ENCODE measurements around the gene BTBD1. TPM values are rescaled to one million over a fixed set of nuclear protein-coding genes. Genes with fewer than 3 reads are reported as not detected.

Gene BTBD1
- total RNA-seq, 1 donor from 2014 or later, result 48.5 TPM

GRCh38 chr15:82969353-82969752 is 97.7 kb downstream of the BTBD1 start:
- no peaks in the 10 kb centered on the region for H3K4me1 ChIP-seq
- Mint-ChIP-seq H3K27ac (no peak overlapping the region), H3K9me3 (no peaks in the 10 kb centered on the region), H3K36me3 (no peaks in the 10 kb centered on the region), H3K4me3 (no peak overlapping the region), H3K27me3 (ENCODE audit: insufficient read depth, low read depth) (no peaks in the 10 kb centered on the region), H3K4me1 (no peaks in the 10 kb centered on the region)
- no peaks in the 10 kb centered on the region for H3K9me3 ChIP-seq (ENCODE audit: low read depth)
- H3K27ac ChIP-seq, result no peak overlapping the region
- TF ChIP-seq CTCF (IDR thresholded peaks at IDR 0.05), result no peak
- TF ChIP-seq EZH2 (IDR thresholded peaks at IDR 0.05), result no peak
- no peak for TF ChIP-seq EZH2phosphoT487 (IDR thresholded peaks at IDR 0.05)
- H3K4me2 ChIP-seq, result no peak overlapping the region
- no peaks in the 10 kb centered on the region for H4K20me1 ChIP-seq (ENCODE audit: low read depth)
- no peak for DNase-seq (ENCODE audit: low spot score)
- H3F3A ChIP-seq (ENCODE audit: low read depth), result no peaks in the 10 kb centered on the region
- no peak overlapping the region for H3K9ac ChIP-seq
- no peaks in the 10 kb centered on the region for H3K27me3 ChIP-seq
- no peak overlapping the region for H2AFZ ChIP-seq (replicated peaks)
- no peaks in the 10 kb centered on the region for H3K36me3 ChIP-seq
- H3K4me3 ChIP-seq, result no peak overlapping the region
- H3K79me2 ChIP-seq (ENCODE audit: low read depth), result no peaks in the 10 kb centered on the region

GRCh38 chr15:82968066-82968465 is 99.0 kb downstream of the BTBD1 start:
- Mint-ChIP-seq H3K4me3 (no peak overlapping the region), H3K4me1 (no peaks in the 10 kb centered on the region), H3K9me3 (no peaks in the 10 kb centered on the region), H3K36me3 (no peaks in the 10 kb centered on the region), H3K27ac (no peak overlapping the region), H3K27me3 (ENCODE audit: insufficient read depth, low read depth) (no peaks in the 10 kb centered on the region)
- Histone ChIP-seq H3K27ac (no peak overlapping the region), H2AFZ (replicated peaks) (no peak overlapping the region), H4K20me1 (ENCODE audit: low read depth) (no peaks in the 10 kb centered on the region), H3F3A (ENCODE audit: low read depth) (no peaks in the 10 kb centered on the region), H3K4me2 (no peak overlapping the region), H3K9me3 (ENCODE audit: low read depth) (no peaks in the 10 kb centered on the region), H3K27me3 (no peaks in the 10 kb centered on the region), H3K79me2 (ENCODE audit: low read depth) (no peaks in the 10 kb centered on the region), H3K9ac (no peak overlapping the region), H3K4me1 (no peaks in the 10 kb centered on the region), H3K36me3 (no peaks in the 10 kb centered on the region), H3K4me3 (no peak overlapping the region)
- TF ChIP-seq EZH2phosphoT487 (IDR thresholded peaks at IDR 0.05) (no peak), EZH2 (IDR thresholded peaks at IDR 0.05) (no peak), CTCF (IDR thresholded peaks at IDR 0.05) (no peak)
- no peak for DNase-seq (ENCODE audit: low spot score)

- no peak overlapping the region for H3K4me2 ChIP-seq
- no peak overlapping the region for H2AFZ ChIP-seq (replicated peaks)
- H3K36me3 ChIP-seq, result no peaks in the 10 kb centered on the region
- no peak overlapping the region for H3K27ac Mint-ChIP-seq
- H3K9me3 ChIP-seq (ENCODE audit: low read depth), result no peaks in the 10 kb centered on the region
- no peak for DNase-seq (ENCODE audit: low spot score)
- H3K4me3 Mint-ChIP-seq, result no peak overlapping the region
- H3K9me3 Mint-ChIP-seq, result no peaks in the 10 kb centered on the region
- no peaks in the 10 kb centered on the region for H3K4me1 ChIP-seq
- no peaks in the 10 kb centered on the region for H3K27me3 Mint-ChIP-seq (ENCODE audit: insufficient read depth, low read depth)
- H3K27me3 ChIP-seq, result no peaks in the 10 kb centered on the region
- no peak overlapping the region for H3K9ac ChIP-seq
- no peaks in the 10 kb centered on the region for H3K79me2 ChIP-seq (ENCODE audit: low read depth)
- H3K4me1 Mint-ChIP-seq, result no peaks in the 10 kb centered on the region
- H3K4me3 ChIP-seq, result no peak overlapping the region
- H4K20me1 ChIP-seq (ENCODE audit: low read depth), result no peaks in the 10 kb centered on the region
- no peaks in the 10 kb centered on the region for H3K36me3 Mint-ChIP-seq
- no peak overlapping the region for H3K27ac ChIP-seq
- TF ChIP-seq EZH2 (IDR thresholded peaks at IDR 0.05), result no peak
- no peaks in the 10 kb centered on the region for H3F3A ChIP-seq (ENCODE audit: low read depth)
Observed at GRCh38 chr15:82966671-82967071, 100.4 kb downstream of the BTBD1 start.

Small RNA genes within 50 kb of the gene (microRNA-seq; reads per million reads assigned to microRNA genes)
- gene MIR4515, result not detected

Small RNA genes within 50 kb of the gene (small RNA-seq; reads per million reads assigned to genes)
- gene MIR4515, result not detected

Other genes with a start within 250 kb of the BTBD1 start
- 25.4 and 259 TPM in 2 replicates for gene HOMER2, start 114.5 kb downstream of the BTBD1 start, total RNA-seq (ENCODE audit: low replicate concordance)
- gene RAMAC, start 81.0 kb downstream of the BTBD1 start, total RNA-seq (ENCODE audit: low replicate concordance), result 37.2 and 50.6 TPM in 2 replicates
- gene C15orf40, start 55.6 kb downstream of the BTBD1 start, total RNA-seq (ENCODE audit: low replicate concordance), result 8.1 and 12.2 TPM in 2 replicates
- gene TM6SF1, start 40.4 kb upstream of the BTBD1 start, total RNA-seq (ENCODE audit: low replicate concordance), result not detected in 2 replicates
- 92.0 and 231 TPM in 2 replicates for gene HDGFL3, start 140.6 kb upstream of the BTBD1 start, total RNA-seq (ENCODE audit: low replicate concordance)
- gene BNC1, start 217.4 kb upstream of the BTBD1 start, total RNA-seq (ENCODE audit: low replicate concordance), result not detected in 2 replicates